ENCODE results near the gene RPUSD1. TPM values are rescaled to one million over a fixed set of nuclear protein-coding genes. Genes with fewer than 3 reads are reported as not detected.

Gene RPUSD1
- total RNA-seq, 2 experiments from 2014 or later, result 12.8 to 15.0 TPM

DNA sequence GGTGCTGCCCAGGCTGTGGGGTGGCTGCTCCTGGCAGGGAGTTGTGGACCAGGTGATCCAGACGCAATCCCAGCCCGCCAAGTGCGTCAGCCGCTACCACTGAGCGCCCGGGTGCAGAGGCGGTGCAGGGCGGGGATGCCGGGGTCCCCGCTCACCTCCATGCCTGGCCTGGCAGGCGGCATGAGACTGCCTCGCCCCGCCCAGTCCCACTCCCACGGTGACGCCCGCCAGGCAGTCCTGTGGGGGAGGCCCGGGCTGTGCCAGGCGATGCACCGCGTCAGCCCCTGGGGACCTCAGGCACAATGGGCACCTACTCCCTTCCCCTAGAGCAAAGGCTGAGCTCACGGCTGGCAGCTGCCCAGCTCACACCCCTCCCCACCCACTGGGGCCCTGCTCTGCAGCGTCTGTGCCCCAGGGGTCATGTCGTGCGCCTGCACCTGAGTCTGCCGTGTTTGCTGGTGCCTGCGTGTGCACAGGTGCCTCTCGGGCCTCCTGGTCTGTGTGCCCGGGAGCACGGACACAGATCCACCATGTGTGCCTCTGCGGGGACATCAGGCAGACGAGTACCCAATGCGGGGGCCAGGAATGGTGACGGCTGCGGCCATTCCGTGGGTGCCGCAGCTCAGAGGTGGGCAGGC, 5.3 kb downstream of the RPUSD1 start:
- no peaks in the 10 kb centered on the region for H3K9me3 Mint-ChIP-seq
- TF ChIP-seq, protein P1, sequence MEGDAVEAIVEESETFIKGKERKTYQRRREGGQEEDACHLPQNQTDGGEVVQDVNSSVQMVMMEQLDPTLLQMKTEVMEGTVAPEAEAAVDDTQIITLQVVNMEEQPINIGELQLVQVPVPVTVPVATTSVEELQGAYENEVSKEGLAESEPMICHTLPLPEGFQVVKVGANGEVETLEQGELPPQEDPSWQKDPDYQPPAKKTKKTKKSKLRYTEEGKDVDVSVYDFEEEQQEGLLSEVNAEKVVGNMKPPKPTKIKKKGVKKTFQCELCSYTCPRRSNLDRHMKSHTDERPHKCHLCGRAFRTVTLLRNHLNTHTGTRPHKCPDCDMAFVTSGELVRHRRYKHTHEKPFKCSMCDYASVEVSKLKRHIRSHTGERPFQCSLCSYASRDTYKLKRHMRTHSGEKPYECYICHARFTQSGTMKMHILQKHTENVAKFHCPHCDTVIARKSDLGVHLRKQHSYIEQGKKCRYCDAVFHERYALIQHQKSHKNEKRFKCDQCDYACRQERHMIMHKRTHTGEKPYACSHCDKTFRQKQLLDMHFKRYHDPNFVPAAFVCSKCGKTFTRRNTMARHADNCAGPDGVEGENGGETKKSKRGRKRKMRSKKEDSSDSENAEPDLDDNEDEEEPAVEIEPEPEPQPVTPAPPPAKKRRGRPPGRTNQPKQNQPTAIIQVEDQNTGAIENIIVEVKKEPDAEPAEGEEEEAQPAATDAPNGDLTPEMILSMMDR (IDR thresholded peaks at IDR 0.05), result no peak
- no peaks in the 10 kb centered on the region for H3K27me3 ChIP-seq (ENCODE audit: control insufficient read depth in 1 of 2, insufficient read depth in 2 of 2, low read length in 2 of 2)
- no peaks in the 10 kb centered on the region for H3K9me3 ChIP-seq (ENCODE audit: control insufficient read depth in 1 of 2, insufficient read depth in 1 of 2, low read length in 2 of 2)
- H3K36me3 Mint-ChIP-seq (ENCODE audit: low read depth), result peaks cover 6% of the 10 kb centered on the region
- H3K4me1 ChIP-seq (ENCODE audit: insufficient read depth, low read length), result peaks cover 21% of the 10 kb centered on the region
- ChIA-PET POLR2A (interaction anchor here (1.3 kb wide), 1 partner anchor 67 kb away, joined by 3 read pairs; no protein-coding TSS in a partner anchor), CTCF (no interaction called here)
- no peak overlapping the region for H3K27ac ChIP-seq (ENCODE audit: low read depth in 1 of 2, low read length in 2 of 2)
- no peaks in the 10 kb centered on the region for H3K4me1 Mint-ChIP-seq (ENCODE audit: low read depth)
- H3K36me3 ChIP-seq (ENCODE audit: insufficient read depth, low read length), result peaks cover 10% of the 10 kb centered on the region
- intact Hi-C loops (cut with DNase I, micrococcal nuclease), result no loop called here
- H3K4me3 ChIP-seq (ENCODE audit: low read length), result no peak overlapping the region
- H3K27me3 Mint-ChIP-seq, result peaks cover under 1% of the 10 kb centered on the region
- DNase-seq (no peak), ATAC-seq (ENCODE audit: poor library complexity) (no peak)
- H3K4me3 Mint-ChIP-seq, result no peak overlapping the region
- no peak overlapping the region for H3K27ac Mint-ChIP-seq

DNA sequence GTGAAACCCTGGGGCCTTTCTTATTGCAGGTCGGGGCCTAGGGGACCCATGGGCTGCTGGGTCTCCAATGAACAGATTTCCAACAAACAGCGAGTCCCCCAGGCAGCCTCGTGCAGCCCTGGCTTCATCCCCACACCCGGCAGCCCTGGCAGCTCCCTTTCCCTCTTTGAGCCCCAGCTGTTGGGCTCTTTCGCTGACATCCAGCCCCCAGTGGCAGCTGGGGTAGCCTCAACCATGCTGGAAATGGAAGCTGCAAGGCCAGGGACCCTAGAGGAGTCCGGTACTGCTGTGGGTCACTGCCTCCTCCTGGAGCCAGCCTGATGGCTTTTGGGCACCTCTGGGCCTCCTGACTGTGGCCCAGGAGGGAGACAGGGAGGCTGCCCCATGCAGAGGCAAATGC, 5.9 kb downstream of the RPUSD1 start:
- DNase-seq (no peak), ATAC-seq (ENCODE audit: poor library complexity) (no peak)
- peaks cover 10% of the 10 kb centered on the region for H3K36me3 ChIP-seq (ENCODE audit: insufficient read depth, low read length)
- H3K27ac Mint-ChIP-seq, result no peak overlapping the region
- CTCF ChIA-PET, result no interaction called here
- H3K27me3 Mint-ChIP-seq, result peaks cover 5% of the 10 kb centered on the region
- intact Hi-C loops (cut with DNase I, micrococcal nuclease), result no loop called here
- no peak overlapping the region for H3K4me3 Mint-ChIP-seq
- H3K9me3 ChIP-seq (ENCODE audit: control insufficient read depth in 1 of 2, insufficient read depth in 1 of 2, low read length in 2 of 2), result no peaks in the 10 kb centered on the region
- no peak overlapping the region for H3K27ac ChIP-seq (ENCODE audit: low read depth in 1 of 2, low read length in 2 of 2)
- POLR2A ChIA-PET, result no interaction called here
- H3K4me1 Mint-ChIP-seq (ENCODE audit: low read depth), result no peaks in the 10 kb centered on the region
- no peak overlapping the region for H3K4me3 ChIP-seq (ENCODE audit: low read length)
- H3K4me1 ChIP-seq (ENCODE audit: insufficient read depth, low read length), result peaks cover 15% of the 10 kb centered on the region
- peaks cover 6% of the 10 kb centered on the region for H3K36me3 Mint-ChIP-seq (ENCODE audit: low read depth)
- no peaks in the 10 kb centered on the region for H3K27me3 ChIP-seq (ENCODE audit: control insufficient read depth in 1 of 2, insufficient read depth in 2 of 2, low read length in 2 of 2)
- H3K9me3 Mint-ChIP-seq, result no peaks in the 10 kb centered on the region
- TF ChIP-seq, protein P1 (IDR thresholded peaks at IDR 0.05), result no peak

DNA sequence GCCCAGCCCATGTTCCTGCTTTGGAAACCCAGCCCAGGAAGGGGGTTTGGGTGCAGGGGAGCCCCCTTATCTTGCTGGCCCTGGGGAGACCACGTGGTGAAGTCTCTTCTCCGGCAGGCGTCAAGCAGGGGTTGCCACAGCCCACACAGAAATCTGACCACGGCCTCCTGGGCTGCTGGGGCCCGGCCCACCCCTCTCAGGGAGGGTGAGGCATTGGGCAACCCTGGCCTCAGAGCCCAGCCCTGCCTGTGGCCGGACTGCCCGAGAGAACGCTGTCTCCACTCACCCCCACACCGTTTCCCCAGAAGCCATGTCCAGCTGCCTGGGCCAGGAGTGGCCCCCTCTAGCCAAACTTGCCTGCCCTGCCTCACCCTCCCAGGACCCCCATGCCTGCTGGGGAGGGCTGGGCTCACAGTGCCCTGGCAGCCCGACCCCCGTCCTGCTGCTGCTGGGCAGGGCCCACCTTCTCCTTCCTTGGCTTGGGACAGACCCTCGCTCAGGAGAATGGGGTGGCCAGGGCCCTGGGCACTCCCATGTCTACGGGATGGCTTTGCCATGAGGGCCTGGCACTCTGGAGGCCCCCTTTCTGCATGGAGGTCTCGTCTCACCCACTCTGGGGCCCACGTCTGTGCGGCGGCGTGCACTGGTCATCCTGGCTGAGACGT, 6.7 kb downstream of the RPUSD1 start:
- H3K27ac ChIP-seq (ENCODE audit: low read depth in 1 of 2, low read length in 2 of 2), result no peak overlapping the region
- Mint-ChIP-seq H3K4me1 (ENCODE audit: low read depth) (no peaks in the 10 kb centered on the region), H3K9me3 (no peaks in the 10 kb centered on the region), H3K27ac (no peak overlapping the region), H3K36me3 (ENCODE audit: low read depth) (peaks cover 6% of the 10 kb centered on the region), H3K4me3 (no peak overlapping the region), H3K27me3 (peaks cover 5% of the 10 kb centered on the region)
- peaks cover 9% of the 10 kb centered on the region for H3K4me1 ChIP-seq (ENCODE audit: insufficient read depth, low read length)
- DNase-seq (no peak), ATAC-seq (ENCODE audit: poor library complexity) (no peak)
- H3K4me3 ChIP-seq (ENCODE audit: low read length), result no peak overlapping the region
- peaks cover 8% of the 10 kb centered on the region for H3K36me3 ChIP-seq (ENCODE audit: insufficient read depth, low read length)
- ChIA-PET CTCF (no interaction called here), POLR2A (no interaction called here)
- no peaks in the 10 kb centered on the region for H3K27me3 ChIP-seq (ENCODE audit: control insufficient read depth in 1 of 2, insufficient read depth in 2 of 2, low read length in 2 of 2)
- H3K9me3 ChIP-seq (ENCODE audit: control insufficient read depth in 1 of 2, insufficient read depth in 1 of 2, low read length in 2 of 2), result no peaks in the 10 kb centered on the region
- intact Hi-C loops (cut with DNase I, micrococcal nuclease), result no loop called here
- TF ChIP-seq, protein P1 (IDR thresholded peaks at IDR 0.05), result no peak
